Suppressor macrophage treated with lipopolysaccharide for 1 hour (primary cell): ENCODE measurements around the gene AMZ1.

Experiments used
- DNase-seq, 3 donors: peaks; one replicate each; pipeline ENCODE4 v3.0.0-alpha.2; 2020 to 2022

AMZ1 gene

GRCh38 chr7:2687881-2688318, at the start of gene AMZ1:
TSS of gene AMZ1 (plus strand) at chr7:2688202. CDS start at chr7:2700452, 12,250 bp downstream.
- peak; percentile 51 to 83 (median 60) for DNase-seq

GRCh38 chr7:2638224-2638991, 49.6 kb upstream of the AMZ1 start:
- peak; percentile 69 to 84 (median 79) for DNase-seq

- DNase-seq: peak in 1 of 3 donors; percentile 62
Measured at GRCh38 chr7:2639181-2639681, 48.8 kb upstream of the AMZ1 start.

- peak in 2 of 3 donors; percentile 38 to 41 for DNase-seq
Measured at GRCh38 chr7:2639695-2640481, 48.1 kb upstream of the AMZ1 start.

- no peak for DNase-seq
Measured at GRCh38 chr7:2640482-2640830, 47.5 kb upstream of the AMZ1 start.

GRCh38 chr7:2640846-2641316, 47.1 kb upstream of the AMZ1 start:
- peak in 1 of 3 donors; percentile 38 for DNase-seq

GRCh38 chr7:2641406-2642393, 46.3 kb upstream of the AMZ1 start:
- DNase-seq: peak; percentile 89 to 92 (median 92)

GRCh38 chr7:2643386-2644219, 44.4 kb upstream of the AMZ1 start:
- DNase-seq: peak in 1 of 3 donors; percentile 33

GRCh38 chr7:2644220-2644561, 43.8 kb upstream of the AMZ1 start:
- no peak for DNase-seq

GRCh38 chr7:2644562-2645273, 43.3 kb upstream of the AMZ1 start:
- no peak for DNase-seq

- peak in 1 of 3 donors; percentile 42 for DNase-seq
Measured at GRCh38 chr7:2645274-2645868, 42.6 kb upstream of the AMZ1 start.

GRCh38 chr7:2646336-2646679, 41.7 kb upstream of the AMZ1 start:
- no peak for DNase-seq

- no peak for DNase-seq
Measured at GRCh38 chr7:2646680-2647571, 41.1 kb upstream of the AMZ1 start.

- DNase-seq: peak; percentile 46 to 58 (median 47)
Measured at GRCh38 chr7:2647594-2648172, 40.3 kb upstream of the AMZ1 start.

- no peak for DNase-seq
Measured at GRCh38 chr7:2649139-2649838, 38.7 kb upstream of the AMZ1 start.

- DNase-seq: no peak
Measured at GRCh38 chr7:2649991-2650390, 38.0 kb upstream of the AMZ1 start.

- no peak for DNase-seq
Measured at GRCh38 chr7:2650451-2650850, 37.6 kb upstream of the AMZ1 start.

- no peak for DNase-seq
Measured at GRCh38 chr7:2651336-2651735, 36.7 kb upstream of the AMZ1 start.
